Fibroblast of lung (primary cell): ENCODE measurements around the gene ZSWIM4. TPM values are rescaled to one million over a fixed set of nuclear protein-coding genes. Genes with fewer than 3 reads are reported as not detected.

Experiments
- DNase-seq, 2 donors: peaks; one replicate each; pipeline versions ENCODE4 v3.0.0 to v3.0.0-alpha.2; 2010; ENCODE audit warnings: low read depth in 2 of 2
- H2AFZ ChIP-seq: 2 replicates; pipeline ENCODE4 v1.5.1; 2012; ENCODE audit warnings: low read length, control low read depth, inconsistent platforms
- H3K27ac ChIP-seq: 2 replicates; pipeline ENCODE4 v1.5.1; 2011; ENCODE audit warnings: low read length, control low read depth; ENCODE audit not compliant: insufficient read depth
- H3K27me3 ChIP-seq: 2 replicates; pipeline ENCODE4 v1.5.1; 2011; ENCODE audit warnings: mild to moderate bottlenecking, low read length; ENCODE audit not compliant: control insufficient read depth, insufficient read depth
- H3K36me3 ChIP-seq: 2 replicates; pipeline ENCODE4 v1.5.1; 2011; ENCODE audit warnings: low read length; ENCODE audit not compliant: control insufficient read depth, insufficient read depth
- H3K4me1 ChIP-seq: 2 replicates; pipeline ENCODE4 v1.5.1; 2011; ENCODE audit warnings: low read length; ENCODE audit not compliant: control insufficient read depth, insufficient read depth; ENCODE audit errors: extremely low read depth
- H3K4me2 ChIP-seq: 2 replicates; pipeline ENCODE4 v1.5.1; 2011; ENCODE audit warnings: low read length, control low read depth; ENCODE audit not compliant: insufficient read depth; ENCODE audit errors: extremely low read depth
- H3K4me3 ChIP-seq, 4 experiments: fragments of 200-600 bp in 1 of 4; sonication (generic) in 1 of 4; replicated peaks in 1 of 4; 2 replicates each; pipeline ENCODE4 v1.5.1; 2011 to 2016; ENCODE audit warnings: low read length in 4 of 4, low read depth in 3 of 4, mild to moderate bottlenecking in 3 of 4, control low read depth in 2 of 4, inconsistent platforms in 1 of 4, mixed read lengths in 1 of 4; ENCODE audit not compliant: insufficient read depth in 1 of 4; ENCODE audit errors: control extremely low read depth in 1 of 4
- H3K79me2 ChIP-seq: 2 replicates; pipeline ENCODE4 v1.5.1; 2012; ENCODE audit warnings: mild to moderate bottlenecking, low read length, inconsistent platforms; ENCODE audit not compliant: control insufficient read depth, insufficient read depth
- H3K9ac ChIP-seq: 2 replicates; pipeline ENCODE4 v1.5.1; 2011; ENCODE audit warnings: mild to moderate bottlenecking, low read length, control low read depth; ENCODE audit not compliant: insufficient read depth
- H3K9me3 ChIP-seq: 2 replicates; pipeline ENCODE4 v1.5.1; 2012; ENCODE audit warnings: low read depth, low read length; ENCODE audit not compliant: control insufficient read depth, insufficient read depth
- H4K20me1 ChIP-seq: 2 replicates; pipeline ENCODE4 v1.5.1; 2011; ENCODE audit warnings: low read length; ENCODE audit not compliant: control insufficient read depth, insufficient read depth; ENCODE audit errors: extremely low read depth
- CTCF ChIP-seq, 2 donors: IDR thresholded peaks in 1 of 2; conservative IDR thresholded peaks in 1 of 2; 1 replicate in 1 of 2; 2 replicates in 1 of 2; pipeline ENCODE4 v1.5.1; 2011 to 2012; ENCODE audit warnings: low read length in 2 of 2, control low read depth in 1 of 2, inconsistent platforms in 1 of 2, low read depth in 1 of 2, mild to moderate bottlenecking in 1 of 2
- EZH2 ChIP-seq: IDR thresholded peaks from 2 replicates; pipeline ENCODE4 v1.5.1; 2012; ENCODE audit warnings: low read length, control low read depth, mild to moderate bottlenecking; ENCODE audit errors: missing control alignments
- polyA plus RNA-seq, 2 donors: library from polyadenylated mRNA; depleted of rRNA in 1 of 2; stranded (reverse) in 1 of 2; unstranded in 1 of 2; fragments of >200 nt; gene quantifications; 2 replicates each; pipeline ENCODE4 v1.2.1, GENCODE V29; 2011 to 2012; ENCODE audit warnings: missing spikeins in 1 of 2
- total RNA-seq: library from RNA; depleted of rRNA; stranded (reverse); fragments of >200 nt; gene quantifications from 2 replicates; pipeline ENCODE4 v1.2.1, GENCODE V29; 2014

ZSWIM4 gene
- total and polyA plus RNA-seq, 2 donors (not counting 1 experiment from before 2014, with no cell fraction given), result 1.6 to 5.6 TPM

- H3K36me3 ChIP-seq, result peaks cover 29% of the 10 kb centered on the region
- H2AFZ ChIP-seq, result no peak overlapping the region
- no peak overlapping the region for H3K9ac ChIP-seq
- no peak overlapping the region for H3K4me2 ChIP-seq
- no peak for TF ChIP-seq CTCF (conservative IDR thresholded peaks at IDR 0.05 in 1 of 2, IDR thresholded peaks at IDR 0.05 in 1 of 2; ENCODE audit: low read depth in 1 of 2, low read length in 2 of 2)
- no peak for TF ChIP-seq EZH2
- no peaks in the 10 kb centered on the region for H4K20me1 ChIP-seq
- H3K27me3 ChIP-seq, result no peaks in the 10 kb centered on the region
- H3K4me1 ChIP-seq, result no peaks in the 10 kb centered on the region
- DNase-seq, result no peak
- H3K79me2 ChIP-seq, result no peaks in the 10 kb centered on the region
- no peak overlapping the region for H3K4me3 ChIP-seq
- H3K27ac ChIP-seq, result no peak overlapping the region
- no peaks in the 10 kb centered on the region for H3K9me3 ChIP-seq
Measured at GRCh38 chr19:13813147-13813546, 17.9 kb downstream of the ZSWIM4 start.

DNA sequence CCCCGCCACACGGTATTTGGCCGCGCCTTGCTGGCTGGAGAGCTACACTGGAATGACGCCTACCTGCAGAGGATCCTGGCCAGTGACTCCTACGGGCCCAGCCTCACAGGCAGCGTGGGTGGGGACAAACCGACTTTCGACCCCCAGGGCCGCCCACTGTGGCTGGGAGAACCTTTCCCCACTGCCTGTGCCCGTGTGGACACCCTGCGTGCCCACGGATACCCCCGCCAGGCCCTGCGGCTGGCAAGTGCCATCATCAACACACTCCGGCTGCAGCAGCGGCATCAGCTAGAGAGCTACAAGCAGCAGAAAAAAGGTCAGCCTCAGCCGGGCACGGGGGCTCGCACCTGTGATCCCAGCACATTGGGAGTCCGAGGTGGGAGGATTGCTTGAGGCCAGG lies 19.3 kb downstream of the ZSWIM4 start:
- Histone ChIP-seq H3K79me2 (no peaks in the 10 kb centered on the region), H3K36me3 (peaks cover 23% of the 10 kb centered on the region), H3K4me2 (no peak overlapping the region), H3K4me3 (no peak overlapping the region), H3K4me1 (no peaks in the 10 kb centered on the region), H3K9me3 (no peaks in the 10 kb centered on the region), H3K9ac (no peak overlapping the region), H4K20me1 (no peaks in the 10 kb centered on the region), H3K27ac (no peak overlapping the region), H2AFZ (no peak overlapping the region), H3K27me3 (no peaks in the 10 kb centered on the region)
- TF ChIP-seq CTCF (conservative IDR thresholded peaks at IDR 0.05 in 1 of 2, IDR thresholded peaks at IDR 0.05 in 1 of 2; ENCODE audit: low read depth in 1 of 2, low read length in 2 of 2), result no peak
- TF ChIP-seq EZH2, result no peak
- DNase-seq, result no peak

GRCh38 chr19:13817018-13817614 lies 21.9 kb downstream of the ZSWIM4 start:
- Histone ChIP-seq H3K4me2 (no peak overlapping the region), H3K36me3 (peaks cover 21% of the 10 kb centered on the region), H3K79me2 (no peaks in the 10 kb centered on the region), H3K27me3 (no peaks in the 10 kb centered on the region), H2AFZ (no peak overlapping the region), H3K4me3 (no peak overlapping the region), H3K9me3 (no peaks in the 10 kb centered on the region), H3K9ac (no peak overlapping the region), H3K4me1 (no peaks in the 10 kb centered on the region), H3K27ac (no peak overlapping the region), H4K20me1 (no peaks in the 10 kb centered on the region)
- TF ChIP-seq EZH2, result no peak
- TF ChIP-seq CTCF (conservative IDR thresholded peaks at IDR 0.05 in 1 of 2, IDR thresholded peaks at IDR 0.05 in 1 of 2; ENCODE audit: low read depth in 1 of 2, low read length in 2 of 2), result no peak
- no peak for DNase-seq
